HL-60 (cell line): ENCODE measurements around the gene DTX3.
"Not testable (repeated sequence)": the region's sequence is repeated elsewhere in the genome, so short reads cannot be mapped to it uniquely, and the experiment has no call there.

Experiments used
- DNase-seq, 2 experiments: peaks; one replicate each; pipeline ENCODE4 v3.0.0-alpha.2; 2010 to 2020; ENCODE audit warnings: low read depth in 1 of 2, low spot score in 1 of 2
- H3K27ac ChIP-seq: fragments of 250-450 bp; sonication (Bioruptor Pico); replicated peaks from 2 replicates; pipeline ENCODE4 v1.5.1; 2020; ENCODE audit warnings: mild to moderate bottlenecking, moderate library complexity
- H3K27me3 ChIP-seq: fragments of 250-450 bp; sonication (Bioruptor Pico); 2 replicates; pipeline ENCODE4 v1.5.1; 2021; ENCODE audit warnings: mild to moderate bottlenecking, moderate library complexity; ENCODE audit not compliant: insufficient read depth, poor library complexity, severe bottlenecking
- H3K4me3 ChIP-seq: replicated peaks from 2 replicates; pipeline ENCODE4 v1.5.1; 2011; ENCODE audit warnings: mild to moderate bottlenecking, control low read depth, low read length; ENCODE audit not compliant: insufficient read depth
- GABPA ChIP-seq: IDR thresholded peaks from 2 replicates; pipeline ENCODE4 v1.6.1; 2012; ENCODE audit warnings: low read depth
- POLR2AphosphoS5 ChIP-seq: IDR thresholded peaks from 2 replicates; pipeline ENCODE4 v1.6.1; 2012; ENCODE audit warnings: low read depth
- SPI1 ChIP-seq: IDR thresholded peaks from 2 replicates; pipeline ENCODE4 v1.6.1; 2012; ENCODE audit warnings: low read depth, mild to moderate bottlenecking, borderline replicate concordance
- TF ChIP-seq, protein P1 (sequence below): IDR thresholded peaks from 2 replicates; pipeline ENCODE4 v1.6.1; 2012; ENCODE audit warnings: low read depth; ENCODE audit not compliant: insufficient replicate concordance
- TF ChIP-seq, protein P2 (sequence below): IDR thresholded peaks from one replicate; pipeline ENCODE4 v1.5.1; 2011; ENCODE audit warnings: low read length, control low read depth, inconsistent platforms; ENCODE audit not compliant: insufficient read depth

The DTX3 gene

DNA sequence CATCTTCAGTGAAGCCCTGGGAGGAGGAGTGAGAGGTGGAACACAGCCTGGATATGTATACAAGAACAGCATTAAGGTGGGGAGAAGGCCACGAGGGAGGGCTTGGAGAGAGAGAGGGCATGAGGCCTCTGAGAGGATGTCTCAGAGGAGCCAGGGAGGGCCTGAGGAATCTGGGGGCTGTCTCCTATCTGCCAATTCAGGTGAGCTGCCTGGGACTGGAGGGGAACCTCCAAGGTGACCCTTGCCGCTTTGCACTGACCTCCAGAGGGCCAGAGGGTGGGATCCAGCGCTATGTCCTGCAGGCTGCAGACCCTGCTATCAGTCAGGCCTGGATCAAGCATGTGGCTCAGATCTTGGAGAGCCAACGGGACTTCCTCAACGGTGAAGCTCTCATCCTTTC is 11.0 kb downstream of the DTX3 start:
- TF ChIP-seq, protein P1, sequence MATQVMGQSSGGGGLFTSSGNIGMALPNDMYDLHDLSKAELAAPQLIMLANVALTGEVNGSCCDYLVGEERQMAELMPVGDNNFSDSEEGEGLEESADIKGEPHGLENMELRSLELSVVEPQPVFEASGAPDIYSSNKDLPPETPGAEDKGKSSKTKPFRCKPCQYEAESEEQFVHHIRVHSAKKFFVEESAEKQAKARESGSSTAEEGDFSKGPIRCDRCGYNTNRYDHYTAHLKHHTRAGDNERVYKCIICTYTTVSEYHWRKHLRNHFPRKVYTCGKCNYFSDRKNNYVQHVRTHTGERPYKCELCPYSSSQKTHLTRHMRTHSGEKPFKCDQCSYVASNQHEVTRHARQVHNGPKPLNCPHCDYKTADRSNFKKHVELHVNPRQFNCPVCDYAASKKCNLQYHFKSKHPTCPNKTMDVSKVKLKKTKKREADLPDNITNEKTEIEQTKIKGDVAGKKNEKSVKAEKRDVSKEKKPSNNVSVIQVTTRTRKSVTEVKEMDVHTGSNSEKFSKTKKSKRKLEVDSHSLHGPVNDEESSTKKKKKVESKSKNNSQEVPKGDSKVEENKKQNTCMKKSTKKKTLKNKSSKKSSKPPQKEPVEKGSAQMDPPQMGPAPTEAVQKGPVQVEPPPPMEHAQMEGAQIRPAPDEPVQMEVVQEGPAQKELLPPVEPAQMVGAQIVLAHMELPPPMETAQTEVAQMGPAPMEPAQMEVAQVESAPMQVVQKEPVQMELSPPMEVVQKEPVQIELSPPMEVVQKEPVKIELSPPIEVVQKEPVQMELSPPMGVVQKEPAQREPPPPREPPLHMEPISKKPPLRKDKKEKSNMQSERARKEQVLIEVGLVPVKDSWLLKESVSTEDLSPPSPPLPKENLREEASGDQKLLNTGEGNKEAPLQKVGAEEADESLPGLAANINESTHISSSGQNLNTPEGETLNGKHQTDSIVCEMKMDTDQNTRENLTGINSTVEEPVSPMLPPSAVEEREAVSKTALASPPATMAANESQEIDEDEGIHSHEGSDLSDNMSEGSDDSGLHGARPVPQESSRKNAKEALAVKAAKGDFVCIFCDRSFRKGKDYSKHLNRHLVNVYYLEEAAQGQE: no peak
- no peak for TF ChIP-seq SPI1
- TF ChIP-seq, protein P2, sequence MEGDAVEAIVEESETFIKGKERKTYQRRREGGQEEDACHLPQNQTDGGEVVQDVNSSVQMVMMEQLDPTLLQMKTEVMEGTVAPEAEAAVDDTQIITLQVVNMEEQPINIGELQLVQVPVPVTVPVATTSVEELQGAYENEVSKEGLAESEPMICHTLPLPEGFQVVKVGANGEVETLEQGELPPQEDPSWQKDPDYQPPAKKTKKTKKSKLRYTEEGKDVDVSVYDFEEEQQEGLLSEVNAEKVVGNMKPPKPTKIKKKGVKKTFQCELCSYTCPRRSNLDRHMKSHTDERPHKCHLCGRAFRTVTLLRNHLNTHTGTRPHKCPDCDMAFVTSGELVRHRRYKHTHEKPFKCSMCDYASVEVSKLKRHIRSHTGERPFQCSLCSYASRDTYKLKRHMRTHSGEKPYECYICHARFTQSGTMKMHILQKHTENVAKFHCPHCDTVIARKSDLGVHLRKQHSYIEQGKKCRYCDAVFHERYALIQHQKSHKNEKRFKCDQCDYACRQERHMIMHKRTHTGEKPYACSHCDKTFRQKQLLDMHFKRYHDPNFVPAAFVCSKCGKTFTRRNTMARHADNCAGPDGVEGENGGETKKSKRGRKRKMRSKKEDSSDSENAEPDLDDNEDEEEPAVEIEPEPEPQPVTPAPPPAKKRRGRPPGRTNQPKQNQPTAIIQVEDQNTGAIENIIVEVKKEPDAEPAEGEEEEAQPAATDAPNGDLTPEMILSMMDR: no peak
- no peak for TF ChIP-seq GABPA
- TF ChIP-seq POLR2AphosphoS5: no peak
- Histone ChIP-seq H3K27me3 (peaks cover 72% of the 10 kb centered on the region), H3K4me3 (no peak overlapping the region), H3K27ac (no peak overlapping the region)
- DNase-seq: no peak

DNA sequence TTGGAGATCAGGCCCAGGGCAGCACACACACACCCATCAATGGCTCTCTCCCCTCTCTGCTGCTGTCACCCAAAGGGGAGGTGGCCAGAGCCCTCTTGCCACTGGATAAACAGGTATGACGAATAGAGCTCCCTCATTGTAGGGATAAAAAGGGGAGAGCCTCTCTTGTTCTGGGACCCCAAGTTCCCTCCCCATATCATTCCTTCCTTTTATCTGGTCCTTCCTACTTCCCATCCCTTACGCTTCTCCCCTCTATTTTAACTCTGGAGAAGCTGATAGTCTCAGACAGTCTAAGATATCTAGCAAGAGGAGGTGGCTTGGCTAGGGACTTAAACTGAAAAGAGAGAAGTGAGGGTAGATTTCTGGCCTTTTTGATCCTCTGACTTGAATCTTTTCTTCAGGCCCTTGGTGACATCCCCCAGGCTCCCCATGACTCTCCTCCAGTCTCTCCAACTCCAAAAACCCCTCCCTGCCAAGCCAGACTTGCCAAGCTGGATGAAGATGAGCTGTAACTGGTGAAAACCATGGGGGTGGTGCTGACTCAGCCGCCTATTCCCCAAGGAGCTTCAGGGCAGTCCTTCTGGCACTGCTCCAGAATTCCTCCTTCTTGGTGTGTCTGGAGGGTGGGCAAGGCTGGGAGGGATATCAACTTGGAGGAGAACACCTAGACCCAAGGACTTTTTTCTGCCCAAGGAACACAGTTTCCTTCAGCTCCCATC is 11.9 kb downstream of the DTX3 start:
- TF ChIP-seq SPI1: no peak
- no peak for TF ChIP-seq GABPA
- TF ChIP-seq, protein P2: no peak
- no peak for TF ChIP-seq POLR2AphosphoS5
- TF ChIP-seq, protein P1: no peak
- H3K27me3 ChIP-seq: peaks cover 72% of the 10 kb centered on the region
- no peak overlapping the region for H3K27ac ChIP-seq
- no peak overlapping the region for H3K4me3 ChIP-seq
- no peak for DNase-seq

DNA sequence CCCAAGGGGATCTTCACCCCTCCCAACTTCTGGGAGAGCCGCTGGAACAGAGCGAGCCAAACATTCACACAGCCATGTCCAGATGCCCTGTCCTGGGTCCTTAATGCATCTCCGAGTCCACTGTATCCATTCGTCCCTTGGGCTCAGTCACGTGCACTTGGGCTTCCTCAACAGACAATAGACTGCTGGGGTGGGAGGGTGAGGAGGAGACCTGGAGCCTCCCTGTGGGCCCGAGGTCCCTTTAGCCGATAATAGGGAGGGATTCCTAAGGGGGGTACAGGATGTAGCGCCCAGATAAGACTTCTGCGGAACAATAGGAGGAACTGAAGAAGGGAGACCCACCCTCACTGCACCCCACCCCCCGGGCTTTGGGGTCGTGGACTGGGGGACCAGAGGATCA is 13.3 kb downstream of the DTX3 start:
- TF ChIP-seq POLR2AphosphoS5: no peak
- no peak for TF ChIP-seq GABPA
- TF ChIP-seq, protein P1: no peak
- TF ChIP-seq, protein P2: no peak
- no peak for TF ChIP-seq SPI1
- no peak for DNase-seq
- no peak overlapping the region for H3K4me3 ChIP-seq
- no peak overlapping the region for H3K27ac ChIP-seq
- H3K27me3 ChIP-seq: peaks cover 67% of the 10 kb centered on the region

DNA sequence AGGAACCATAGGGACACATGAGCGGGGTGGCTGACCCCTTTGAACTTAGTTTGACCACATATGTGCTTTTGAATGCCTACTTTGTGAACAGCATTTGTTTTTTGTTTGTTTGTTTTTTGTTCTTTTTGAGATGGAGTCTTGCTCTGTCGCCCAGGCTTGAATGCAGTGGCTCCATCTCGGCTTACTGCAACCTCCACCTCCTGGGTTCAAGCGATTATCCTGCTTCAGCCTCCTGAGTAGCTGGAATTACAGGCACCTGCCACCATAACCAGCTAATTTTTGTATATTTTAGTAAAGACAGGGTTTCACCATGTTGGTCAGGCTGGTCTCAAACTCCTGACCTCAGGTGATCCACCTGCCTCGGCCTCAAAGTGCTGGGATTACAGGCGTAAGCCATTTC is 13.8 kb downstream of the DTX3 start:
- DNase-seq, H3K4me3 ChIP-seq, H3K27ac ChIP-seq: not testable (repeated sequence)
- peaks cover 67% of the 10 kb centered on the region for H3K27me3 ChIP-seq
